ENCODE results near the gene RNF2. TPM values are rescaled to one million over a fixed set of nuclear protein-coding genes. Genes with fewer than 3 reads are reported as not detected.

The RNF2 gene
- total RNA-seq, 1 experiment from 2014 or later: 26.2 TPM

- Histone ChIP-seq H2AFZ (no peak overlapping the region), H3K4me2 (no peak overlapping the region), H3K9me3 (ENCODE audit: insufficient read depth, low read depth) (peaks cover 10% of the 10 kb centered on the region), H3F3A (ENCODE audit: insufficient read depth, low read depth) (no peaks in the 10 kb centered on the region), H3K36me3 (ENCODE audit: low read depth) (no peaks in the 10 kb centered on the region), H3K9me2 (ENCODE audit: insufficient read depth) (no peaks in the 10 kb centered on the region), H3K4me3 (no peak overlapping the region), H4K20me1 (ENCODE audit: insufficient read depth) (no peaks in the 10 kb centered on the region), H3K79me2 (ENCODE audit: low read depth) (no peaks in the 10 kb centered on the region), H3K27me3 (ENCODE audit: insufficient read depth, low read depth) (no peaks in the 10 kb centered on the region), H3K4me1 (replicated peaks; ENCODE audit: insufficient read depth) (no peaks in the 10 kb centered on the region), H3K27ac (no peak overlapping the region)
- ChIA-PET CTCF (no interaction called here), POLR2A (ENCODE audit: unreplicated experiment) (interaction anchor here (0.6 kb wide), 1 partner anchor 723 kb away, joined by 3 read pairs; no protein-coding TSS in a partner anchor)
- BruUV-seq (replicated peaks): no TSS peak
- intact Hi-C loops (cut with micrococcal nuclease; ENCODE audit: unreplicated experiment): no loop called here
- TF ChIP-seq EZH2 (IDR thresholded peaks at IDR 0.05; ENCODE audit: low read depth) (no peak), CTCF (conservative IDR thresholded peaks at IDR 0.05) (no peak)
- DNase-seq: no peak
These were observed 18.0 kb upstream of the RNF2 start for GRCh38 chr1:185027252-185027882.

GRCh38 chr1:185033686-185034085 is 11.7 kb upstream of the RNF2 start:
- H2AFZ ChIP-seq: no peak overlapping the region
- H3K36me3 ChIP-seq (ENCODE audit: low read depth): no peaks in the 10 kb centered on the region
- 0 out of 2 replicates have a peak, but pooled peaks cover 3% of the 10 kb centered on the region for H3K9me3 ChIP-seq (ENCODE audit: insufficient read depth, low read depth)
- ChIA-PET CTCF (no interaction called here), POLR2A (ENCODE audit: unreplicated experiment) (no interaction called here)
- no peak overlapping the region for H3K4me3 ChIP-seq
- H3K4me1 ChIP-seq (replicated peaks; ENCODE audit: insufficient read depth): no peaks in the 10 kb centered on the region
- TF ChIP-seq CTCF (conservative IDR thresholded peaks at IDR 0.05) (no peak), EZH2 (IDR thresholded peaks at IDR 0.05; ENCODE audit: low read depth) (no peak)
- BruUV-seq (replicated peaks): no TSS peak
- no peak for DNase-seq
- intact Hi-C loops (cut with micrococcal nuclease; ENCODE audit: unreplicated experiment): no loop called here
- no peaks in the 10 kb centered on the region for H4K20me1 ChIP-seq (ENCODE audit: insufficient read depth)
- H3F3A ChIP-seq (ENCODE audit: insufficient read depth, low read depth): no peaks in the 10 kb centered on the region
- no peak overlapping the region for H3K27ac ChIP-seq
- H3K27me3 ChIP-seq (ENCODE audit: insufficient read depth, low read depth): no peaks in the 10 kb centered on the region
- no peaks in the 10 kb centered on the region for H3K9me2 ChIP-seq (ENCODE audit: insufficient read depth)
- H3K79me2 ChIP-seq (ENCODE audit: low read depth): no peaks in the 10 kb centered on the region
- H3K4me2 ChIP-seq: no peak overlapping the region

GRCh38 chr1:185035258-185035657 is 10.1 kb upstream of the RNF2 start:
- Histone ChIP-seq H3K4me1 (replicated peaks; ENCODE audit: insufficient read depth) (no peaks in the 10 kb centered on the region), H3K4me3 (no peak overlapping the region), H3K9me3 (ENCODE audit: insufficient read depth, low read depth) (no peaks in the 10 kb centered on the region), H2AFZ (no peak overlapping the region; the same call in 1 of the 2 replicates), H3F3A (ENCODE audit: insufficient read depth, low read depth) (no peaks in the 10 kb centered on the region), H3K79me2 (ENCODE audit: low read depth) (no peaks in the 10 kb centered on the region), H4K20me1 (ENCODE audit: insufficient read depth) (no peaks in the 10 kb centered on the region), H3K9me2 (ENCODE audit: insufficient read depth) (no peaks in the 10 kb centered on the region), H3K27ac (no peak overlapping the region), H3K36me3 (ENCODE audit: low read depth) (no peaks in the 10 kb centered on the region), H3K27me3 (ENCODE audit: insufficient read depth, low read depth) (no peaks in the 10 kb centered on the region), H3K4me2 (no peak overlapping the region)
- no peak for DNase-seq
- ChIA-PET CTCF (no interaction called here), POLR2A (ENCODE audit: unreplicated experiment) (no interaction called here)
- intact Hi-C loops (cut with micrococcal nuclease; ENCODE audit: unreplicated experiment): no loop called here
- no peak for TF ChIP-seq EZH2 (IDR thresholded peaks at IDR 0.05; ENCODE audit: low read depth)
- no peak for TF ChIP-seq CTCF (conservative IDR thresholded peaks at IDR 0.05)
- BruUV-seq (replicated peaks): no TSS peak
